Retina (tissue), 1 donor: ENCODE measurements around the gene SLC12A6.
"Not testable (repeated sequence)": the region's sequence is repeated elsewhere in the genome, so short reads cannot be mapped to it uniquely, and the experiment has no call there.

Source experiments
- DNase-seq: peaks from one replicate; pipeline ENCODE4 v3.0.0-alpha.2; 2016

The SLC12A6 gene

DNA sequence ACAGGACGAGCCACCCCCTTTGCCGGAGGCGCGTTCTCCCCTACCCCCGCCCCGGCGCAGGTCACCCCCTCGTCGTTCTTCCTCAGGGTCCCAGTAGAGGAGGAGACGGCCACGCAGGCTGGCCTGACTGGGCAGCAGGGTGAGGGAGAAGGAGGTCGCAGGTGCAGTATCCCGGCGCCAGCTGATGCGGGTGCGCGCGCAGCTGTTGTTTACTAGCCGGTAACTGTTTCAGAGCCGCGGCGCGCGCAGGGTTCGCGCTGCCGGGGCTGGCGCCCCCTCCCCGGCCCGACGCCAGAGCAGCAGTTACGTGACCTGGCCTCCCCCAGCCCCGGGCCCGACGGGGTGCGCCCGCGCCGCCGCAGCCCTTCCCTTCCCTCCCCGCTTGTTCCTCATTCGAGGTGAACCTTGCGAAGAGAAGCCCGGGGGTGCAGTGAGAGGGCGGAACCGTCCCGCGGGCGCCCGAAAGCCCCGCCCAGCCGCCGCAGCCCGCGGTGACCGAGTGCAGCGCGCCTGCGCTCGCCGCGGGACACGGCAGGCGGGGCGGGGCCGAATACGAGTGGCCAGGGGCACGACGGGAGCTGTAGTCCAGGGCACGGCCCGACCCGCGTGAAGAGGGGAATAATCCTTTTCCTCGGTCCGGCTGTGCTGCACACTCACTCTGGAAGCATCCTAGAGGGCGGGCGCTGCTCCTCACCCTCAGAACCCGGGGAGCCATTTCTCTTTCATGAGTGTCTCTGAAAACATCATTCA, at the start of gene SLC12A6:
Gene SLC12A6, minus strand, starts transcription at position 225 of the 750 bp plus-strand sequence. CDS start 1,101 bp downstream, outside the sequence.
- DNase-seq, result peak; percentile 94

DNA sequence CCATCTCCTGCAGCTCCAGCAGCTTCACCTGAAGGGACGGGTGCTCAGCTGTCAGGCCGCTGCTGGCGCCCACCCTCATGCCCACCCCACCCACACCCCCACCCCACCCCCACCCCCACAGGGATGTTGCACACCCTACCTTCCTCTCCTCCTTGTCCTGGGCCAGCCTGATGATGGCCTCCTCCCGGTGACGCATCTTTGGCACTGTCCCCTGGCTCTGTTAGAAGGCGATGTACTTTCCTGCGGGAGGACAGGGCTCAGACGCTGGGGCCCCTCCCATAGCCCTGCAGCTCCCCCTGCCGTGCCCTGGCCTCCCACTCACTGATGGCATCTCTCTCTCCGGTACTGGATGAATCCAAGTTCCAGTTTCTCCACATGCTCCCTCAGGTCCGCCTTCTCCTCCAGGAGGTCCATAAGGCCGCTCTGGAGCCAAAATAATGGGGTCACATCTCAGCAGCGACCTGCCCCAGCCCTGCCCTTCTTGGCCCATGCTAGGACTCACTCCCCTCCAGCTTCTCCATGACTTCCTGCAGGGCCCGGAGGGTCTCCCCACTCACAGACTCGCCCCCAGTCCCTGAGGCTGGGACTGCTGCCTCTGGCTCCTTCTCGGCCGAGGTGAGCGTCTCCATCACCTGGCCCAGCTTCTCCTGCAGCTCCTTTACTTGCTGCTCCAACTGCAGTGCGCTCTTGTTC, 44.4 kb upstream of the SLC12A6 start:
- DNase-seq, result not testable (repeated sequence)

- not testable (repeated sequence) for DNase-seq
Measured at GRCh38 chr15:34380491-34380890, 42.9 kb upstream of the SLC12A6 start.

DNA sequence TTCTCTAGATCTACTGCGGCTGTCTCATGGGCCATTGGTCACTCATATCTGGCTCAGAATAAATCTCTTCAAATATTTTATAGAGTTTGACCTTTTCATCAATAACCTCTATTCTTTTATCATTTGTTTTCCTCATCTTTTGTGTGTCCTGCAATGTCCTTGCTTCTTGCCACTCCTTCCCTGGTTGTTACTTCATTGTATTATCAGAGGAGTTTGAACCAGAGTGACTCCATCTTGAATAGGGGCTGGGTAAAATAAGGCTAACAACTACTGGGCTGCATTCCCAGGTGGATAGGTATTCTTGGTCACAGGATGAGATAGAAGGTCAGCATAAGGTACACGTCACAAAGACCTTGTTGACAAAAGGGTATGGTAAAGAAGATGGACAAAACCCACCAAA, 39.3 kb upstream of the SLC12A6 start:
- DNase-seq, result no peak

DNA sequence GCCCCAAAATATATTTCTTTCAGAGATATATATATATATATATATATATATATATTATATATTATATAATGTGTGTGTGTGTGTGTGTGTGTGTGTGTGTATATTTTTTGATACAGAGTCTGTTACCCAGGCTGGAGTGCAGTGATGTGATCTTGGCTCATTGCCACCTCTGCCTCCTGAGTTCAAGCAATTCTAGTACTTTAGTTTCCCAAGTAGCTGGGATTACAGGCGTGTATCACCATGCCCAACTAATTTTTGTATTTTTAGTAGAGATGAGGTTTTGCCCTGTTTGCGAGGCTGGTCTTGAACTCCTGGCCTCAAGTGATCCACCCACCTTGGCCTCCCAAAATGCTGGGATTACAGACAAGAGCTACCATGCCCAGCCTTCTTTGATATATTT, 38.0 kb upstream of the SLC12A6 start:
- DNase-seq, result not testable (repeated sequence)

GRCh38 chr15:34374816-34375215, 37.2 kb upstream of the SLC12A6 start:
- no peak for DNase-seq

GRCh38 chr15:34373951-34374350, 36.4 kb upstream of the SLC12A6 start:
- no peak for DNase-seq

- no peak for DNase-seq
Measured at GRCh38 chr15:34370643-34371042, 33.1 kb upstream of the SLC12A6 start.

DNA sequence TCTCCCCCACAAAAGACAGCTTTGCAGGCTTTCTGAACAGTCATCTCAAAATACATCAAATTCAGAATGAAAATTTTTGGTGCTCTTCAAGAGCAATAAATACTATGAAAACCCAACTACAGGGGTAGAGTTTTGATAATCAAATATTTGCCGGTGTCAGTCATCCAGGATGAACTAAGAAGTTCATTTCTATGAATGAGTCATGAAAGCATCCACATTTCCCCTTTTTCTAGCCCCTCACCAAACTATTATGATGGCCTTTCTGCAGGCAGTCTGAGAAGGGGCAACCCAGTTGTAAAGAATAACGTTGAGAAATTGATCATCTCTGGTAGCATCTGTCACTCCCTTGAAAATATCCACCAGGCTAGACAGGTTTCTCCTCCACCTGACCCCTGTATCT, 32.5 kb upstream of the SLC12A6 start:
- DNase-seq, result no peak

- DNase-seq, result peak; percentile 96
Measured at GRCh38 chr15:34367101-34368081, 29.8 kb upstream of the SLC12A6 start, which contains the start of gene LPCAT4. Gene LPCAT4 (minus strand): TSS chr15:34367196. CDS start chr15:34367100, 96 bp downstream.

DNA sequence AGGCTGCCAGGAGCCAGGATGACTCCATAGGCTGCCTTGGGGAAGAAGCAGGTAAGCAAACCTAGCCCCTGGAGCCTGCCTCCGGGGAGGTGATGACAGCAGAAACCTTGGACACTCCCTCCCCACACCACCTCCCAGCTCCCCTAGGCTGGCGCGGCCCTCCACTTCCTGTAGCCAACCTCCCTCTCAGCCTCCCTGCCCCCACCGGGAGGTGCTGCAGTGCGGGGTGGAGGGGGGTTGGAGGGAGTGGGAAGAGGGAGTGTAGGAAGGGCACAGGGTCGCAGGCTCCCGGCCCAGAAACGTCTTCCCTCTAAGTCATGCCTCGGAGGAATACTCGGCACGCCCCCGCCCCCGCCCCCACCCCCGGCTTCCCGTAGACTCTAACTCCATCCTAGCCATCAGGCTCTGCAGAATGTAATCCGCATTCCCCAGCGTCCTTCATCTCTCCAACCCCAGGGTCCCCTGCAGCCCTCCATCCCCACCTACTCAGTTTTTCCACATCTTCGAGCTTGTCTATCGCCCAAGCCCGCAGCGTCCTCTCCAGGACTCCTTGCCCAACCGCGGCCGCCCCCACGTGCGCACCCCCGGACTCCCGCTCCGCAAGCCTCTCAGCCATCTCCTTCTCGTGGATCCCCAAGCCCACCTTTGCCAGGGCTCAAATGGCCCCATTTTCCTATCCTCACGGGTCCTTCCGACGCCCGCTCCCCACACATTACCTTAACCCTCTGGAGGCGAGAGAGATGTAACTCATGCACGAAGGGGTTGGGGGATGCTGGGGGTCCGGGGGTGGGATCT, 28.9 kb upstream of the SLC12A6 start:
- DNase-seq, result peak; percentile 72

GRCh38 chr15:34365836-34366235, 28.3 kb upstream of the SLC12A6 start:
- no peak for DNase-seq

DNA sequence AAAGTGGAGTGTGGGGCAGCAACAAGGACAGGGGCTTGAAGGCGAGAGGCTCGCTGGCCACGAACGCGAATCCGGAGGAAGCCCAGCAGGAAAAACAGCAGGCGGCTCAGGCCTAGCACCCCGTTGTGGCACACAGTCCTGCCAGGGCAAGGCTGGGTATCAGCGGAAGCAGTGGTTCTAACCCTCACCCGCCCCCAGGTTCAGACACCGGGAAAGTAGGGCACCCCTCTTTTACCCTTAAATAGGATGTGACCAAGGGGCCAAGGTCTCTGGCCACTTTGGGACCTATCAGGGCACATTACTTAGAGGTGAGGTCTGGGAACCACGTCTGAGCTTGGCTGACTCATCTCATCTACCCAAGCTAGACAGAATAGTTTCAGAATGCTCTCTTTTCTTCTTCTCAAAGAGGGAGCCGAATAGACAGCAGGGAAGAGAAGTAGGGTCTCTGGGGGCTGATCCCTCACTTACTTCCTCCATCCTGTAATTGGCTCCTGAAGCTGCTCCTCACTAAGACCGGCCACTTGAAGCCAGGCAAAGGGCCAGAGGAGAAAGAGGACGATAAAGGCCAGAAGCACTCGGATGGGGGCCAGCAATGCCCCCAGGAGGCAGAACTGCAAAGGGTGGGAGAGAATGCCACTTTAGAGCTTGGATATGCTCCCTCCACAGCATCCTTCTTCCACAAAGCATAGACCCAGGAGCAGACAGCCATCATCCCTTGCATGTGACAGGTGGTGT, 27.7 kb upstream of the SLC12A6 start:
- peak; percentile 14 for DNase-seq

GRCh38 chr15:34364041-34364440, 26.5 kb upstream of the SLC12A6 start:
- DNase-seq, result no peak

GRCh38 chr15:34362047-34362773, 24.6 kb upstream of the SLC12A6 start:
- no peak for DNase-seq

GRCh38 chr15:34361278-34361677, 23.7 kb upstream of the SLC12A6 start:
- no peak for DNase-seq

- no peak for DNase-seq
Measured at GRCh38 chr15:34360298-34360697, 22.7 kb upstream of the SLC12A6 start.

DNA sequence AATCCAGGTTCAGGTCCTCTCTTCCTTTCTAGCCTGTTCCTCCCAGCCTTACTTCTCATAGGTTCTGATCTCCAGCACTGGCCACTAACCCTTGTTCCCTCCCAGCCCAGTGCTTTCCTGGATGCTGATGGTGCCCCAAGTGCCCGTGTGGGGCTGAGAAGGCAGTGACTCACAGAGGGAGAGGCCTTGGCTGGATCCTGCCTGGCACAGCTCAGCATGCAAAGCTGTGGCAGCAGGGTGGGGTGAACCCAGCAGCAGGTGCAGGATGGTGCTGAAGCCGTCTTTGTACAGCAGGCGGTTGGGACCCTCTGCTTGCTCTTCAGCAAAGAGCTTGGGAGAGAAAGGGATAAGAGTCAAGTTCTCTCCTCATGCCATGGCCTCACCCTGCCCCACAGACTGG, 21.8 kb upstream of the SLC12A6 start:
- no peak for DNase-seq

- DNase-seq, result no peak
Measured at GRCh38 chr15:34358948-34359347, 21.4 kb upstream of the SLC12A6 start.

DNA sequence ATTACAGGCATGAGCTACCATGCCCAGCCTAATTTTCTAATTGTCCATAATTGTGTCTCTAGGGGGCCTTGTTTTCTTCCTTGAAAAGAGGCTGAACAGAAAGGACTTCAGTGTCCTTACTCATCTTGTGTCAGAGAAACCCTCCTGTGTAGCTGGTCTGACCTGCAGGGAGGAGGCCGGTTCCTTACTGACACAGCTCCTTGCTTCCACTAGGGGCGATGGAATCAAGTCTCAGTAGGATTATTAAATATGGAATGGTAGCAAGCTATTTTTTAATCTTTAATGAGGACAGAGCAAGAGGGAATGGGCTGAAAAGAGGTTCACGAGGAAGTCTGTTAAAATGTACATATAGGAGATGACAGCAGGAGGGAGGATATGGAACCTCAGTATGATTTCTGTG, 20.8 kb upstream of the SLC12A6 start:
- no peak for DNase-seq

GRCh38 chr15:34357653-34358052, 20.1 kb upstream of the SLC12A6 start:
- DNase-seq, result no peak
